B cell (primary cell): ENCODE data around the gene IL1RAPL1. TPM values are rescaled to one million over a fixed set of nuclear protein-coding genes. Genes with fewer than 3 reads are reported as not detected.

Experiments used
- ATAC-seq: fragments of 200-7000 bp; cut with Tn5 transposase; one replicate; pipeline ENCODE4 v1.10.0; 2021; ENCODE audit warnings: low read depth, mild to moderate bottlenecking, moderate number of reproducible peaks, moderate library complexity
- CTCF ChIA-PET: fragments of 350-600 bp; sonication (Branson Sonifier 250); formaldehyde crosslinking; loops from one replicate; lab custom pipeline; 2021; ENCODE audit warnings: antibody characterized with exemption, inconsistent platforms; lab: Charles Lee
- POLR2A ChIA-PET: fragments of 350-600 bp; sonication (Branson Sonifier 250); formaldehyde crosslinking; loops from one replicate; lab custom pipeline; 2021; ENCODE audit warnings: antibody characterized with exemption; lab: Charles Lee
- DNase-seq: peaks from one replicate; pipeline ENCODE4 v3.0.0; 2013
- H2AFZ ChIP-seq: 2 replicates; pipeline ENCODE4 v1.6.1; 2012; ENCODE audit warnings: mild to moderate bottlenecking, low read depth, low read length; ENCODE audit not compliant: insufficient read depth, poor library complexity, severe bottlenecking
- H3K27ac ChIP-seq, 2 donors: 1 replicate in 1 of 2; 2 replicates in 1 of 2; pipeline ENCODE4 v1.5.1; 2012 to 2013; ENCODE audit warnings: low read length in 2 of 2, mild to moderate bottlenecking in 2 of 2, moderate library complexity in 1 of 2
- H3K27me3 ChIP-seq, 4 experiments: fragments of 200-600 bp in 1 of 4; sonication (generic) in 1 of 4; replicated peaks in 1 of 4; 1 replicate in 2 of 4; 2 replicates in 2 of 4; pipeline versions ENCODE4 v1.6.1 to v1.7.0; 2013 to 2016; ENCODE audit warnings: low read length in 3 of 4, mild to moderate bottlenecking in 2 of 4, mixed read lengths in 1 of 4, moderate library complexity in 1 of 4; ENCODE audit not compliant: insufficient read depth in 4 of 4, control insufficient read depth in 3 of 4; ENCODE audit errors: control extremely low read depth in 1 of 4
- H3K36me3 ChIP-seq, 2 experiments: replicated peaks in 1 of 2; 1 replicate in 1 of 2; 2 replicates in 1 of 2; pipeline versions ENCODE4 v1.6.1 to v1.7.1; 2013; ENCODE audit warnings: low read length in 1 of 2; ENCODE audit not compliant: insufficient read depth in 2 of 2, control insufficient read depth in 1 of 2; ENCODE audit errors: control extremely low read depth in 1 of 2, extremely low read depth in 1 of 2
- H3K4me1 ChIP-seq, 2 donors: fragments of 200-600 bp in 1 of 2; sonication (generic) in 1 of 2; 1 replicate in 1 of 2; 2 replicates in 1 of 2; pipeline versions ENCODE4 v1.5.1 to v1.6.1; 2013 to 2017; ENCODE audit warnings: low read length in 2 of 2; ENCODE audit not compliant: control insufficient read depth in 2 of 2, insufficient read depth in 2 of 2
- H3K4me2 ChIP-seq: replicated peaks from 2 replicates; pipeline ENCODE3; 2012; ENCODE audit warnings: mild to moderate bottlenecking, low read depth, low read length; ENCODE audit not compliant: poor library complexity, severe bottlenecking
- H3K4me3 ChIP-seq, 5 experiments: fragments of 200-600 bp in 1 of 5; sonication (generic) in 1 of 5; 1 replicate in 3 of 5; 2 replicates in 2 of 5; pipeline versions ENCODE4 v1.5.1 to v1.7.0; 2011 to 2016; ENCODE audit warnings: low read length in 4 of 5, mild to moderate bottlenecking in 4 of 5, low read depth in 2 of 5, control low read depth in 1 of 5, moderate library complexity in 1 of 5; ENCODE audit not compliant: insufficient read depth in 1 of 5; ENCODE audit errors: control extremely low read depth in 1 of 5, extremely low read depth in 1 of 5
- H3K79me2 ChIP-seq: fragments of 200-600 bp; sonication (generic); one replicate; pipeline ENCODE4 v1.6.0; 2016; ENCODE audit warnings: low read length; ENCODE audit not compliant: control insufficient read depth, insufficient read depth
- H3K9ac ChIP-seq: fragments of 200-600 bp; sonication (generic); 2 replicates; pipeline ENCODE4 v1.6.1; 2017; ENCODE audit warnings: mild to moderate bottlenecking, low read length, moderate library complexity
- H3K9me3 ChIP-seq, 3 donors: one replicate each; pipeline versions ENCODE4 v1.6.1 to v1.7.1; 2013; ENCODE audit warnings: low read length in 2 of 3; ENCODE audit not compliant: control insufficient read depth in 2 of 3, insufficient read depth in 1 of 3; ENCODE audit errors: control extremely low read depth in 1 of 3
- H4K20me1 ChIP-seq: 2 replicates; pipeline ENCODE4 v1.6.0; 2012; ENCODE audit warnings: mild to moderate bottlenecking, low read length; ENCODE audit not compliant: insufficient read depth, control insufficient read depth, poor library complexity, severe bottlenecking
- H3K27ac Mint-ChIP-seq: one replicate; pipeline ENCODE4 v1.8.0; 2021; ENCODE audit warnings: mixed read lengths
- H3K27me3 Mint-ChIP-seq: one replicate; pipeline ENCODE4 v1.8.0; 2021; ENCODE audit warnings: mixed read lengths
- H3K4me1 Mint-ChIP-seq: one replicate; pipeline ENCODE4 v1.8.0; 2021; ENCODE audit warnings: mixed read lengths
- H3K4me3 Mint-ChIP-seq: one replicate; pipeline ENCODE4 v1.8.0; 2021; ENCODE audit warnings: mixed read lengths
- H3K9me3 Mint-ChIP-seq: one replicate; pipeline ENCODE4 v1.8.0; 2022; ENCODE audit warnings: mixed read lengths; ENCODE audit not compliant: insufficient read depth
- EZH2 ChIP-seq: IDR thresholded peaks from 2 replicates; pipeline ENCODE4 v1.6.1; 2012; ENCODE audit warnings: borderline replicate concordance, low read depth, mild to moderate bottlenecking, moderate library complexity, low read length; ENCODE audit not compliant: insufficient read depth, poor library complexity, severe bottlenecking
- WGBS: methylation state at CpG from one replicate; pipeline ENCODE4 v1.1.5; 2013; ENCODE audit warnings: missing lambda C conversion rate; ENCODE audit not compliant: insufficient coverage; 5-methylcytosine and 5-hydroxymethylcytosine counted together
- intact Hi-C: fragments of 100-400 bp; cut with micrococcal nuclease; formaldehyde crosslinking; loops from one replicate; pipeline ENCODE4 v1.10.0; 2022
- polyA plus RNA-seq: library from polyadenylated mRNA; depleted of rRNA; stranded (reverse); fragments of >200 nt; gene quantifications from 2 replicates; pipeline ENCODE4 v1.2.3, GENCODE V29; 2012
- total RNA-seq, 2 donors: library from RNA; stranded (reverse); fragments of 120-200 nt in 1 of 2; gene quantifications; 1 replicate in 1 of 2; 2 replicates in 1 of 2; pipeline versions ENCODE4 v1.2.3 to v1.2.4, GENCODE V29; 2013 to 2022
- TF ChIP-seq, protein P1 (sequence below): fragments of 200-600 bp; IDR thresholded peaks from one replicate; pipeline ENCODE4 v1.8.0; 2022; ENCODE audit warnings: antibody characterized with exemption, mild to moderate bottlenecking

IL1RAPL1 gene
- total and polyA plus RNA-seq, 2 donors (not counting 1 experiment from before 2014, with no cell fraction given): not detected

DNA sequence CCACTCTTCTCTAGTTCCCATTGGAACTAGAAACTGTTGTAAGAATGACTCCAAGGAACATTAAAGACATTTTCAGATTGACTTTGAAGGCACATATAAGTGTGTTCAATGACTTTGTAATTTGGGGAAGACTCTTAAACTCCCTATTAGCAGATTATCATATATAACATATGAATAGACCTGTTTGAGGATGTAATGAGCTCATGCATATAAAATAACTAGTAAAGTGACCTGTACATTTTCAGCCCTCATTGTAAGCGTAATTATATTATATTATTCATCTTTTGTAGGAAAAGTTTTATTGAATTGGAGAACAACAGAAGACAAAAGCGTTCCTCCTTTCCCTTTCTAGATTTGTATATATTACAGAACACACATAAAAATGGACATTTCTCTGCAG lies 455.1 kb downstream of the IL1RAPL1 start:
- Histone ChIP-seq H4K20me1 (no peaks in the 10 kb centered on the region), H3K9ac (no peak overlapping the region), H2AFZ (no peak overlapping the region), H3K4me2 (no peak overlapping the region), H3K27ac (no peak overlapping the region), H3K4me1 (no peaks in the 10 kb centered on the region), H3K27me3 (no peaks in the 10 kb centered on the region), H3K4me3 (no peak overlapping the region), H3K36me3 (no peaks in the 10 kb centered on the region), H3K9me3 (no peaks in the 10 kb centered on the region), H3K79me2 (no peaks in the 10 kb centered on the region)
- H3K4me1 Mint-ChIP-seq: no peaks in the 10 kb centered on the region
- POLR2A ChIA-PET: no interaction called here
- no peak for ATAC-seq
- no peak overlapping the region for H3K27ac Mint-ChIP-seq
- intact Hi-C loops: no loop called here
- no peaks in the 10 kb centered on the region for H3K27me3 Mint-ChIP-seq
- TF ChIP-seq, protein P1, sequence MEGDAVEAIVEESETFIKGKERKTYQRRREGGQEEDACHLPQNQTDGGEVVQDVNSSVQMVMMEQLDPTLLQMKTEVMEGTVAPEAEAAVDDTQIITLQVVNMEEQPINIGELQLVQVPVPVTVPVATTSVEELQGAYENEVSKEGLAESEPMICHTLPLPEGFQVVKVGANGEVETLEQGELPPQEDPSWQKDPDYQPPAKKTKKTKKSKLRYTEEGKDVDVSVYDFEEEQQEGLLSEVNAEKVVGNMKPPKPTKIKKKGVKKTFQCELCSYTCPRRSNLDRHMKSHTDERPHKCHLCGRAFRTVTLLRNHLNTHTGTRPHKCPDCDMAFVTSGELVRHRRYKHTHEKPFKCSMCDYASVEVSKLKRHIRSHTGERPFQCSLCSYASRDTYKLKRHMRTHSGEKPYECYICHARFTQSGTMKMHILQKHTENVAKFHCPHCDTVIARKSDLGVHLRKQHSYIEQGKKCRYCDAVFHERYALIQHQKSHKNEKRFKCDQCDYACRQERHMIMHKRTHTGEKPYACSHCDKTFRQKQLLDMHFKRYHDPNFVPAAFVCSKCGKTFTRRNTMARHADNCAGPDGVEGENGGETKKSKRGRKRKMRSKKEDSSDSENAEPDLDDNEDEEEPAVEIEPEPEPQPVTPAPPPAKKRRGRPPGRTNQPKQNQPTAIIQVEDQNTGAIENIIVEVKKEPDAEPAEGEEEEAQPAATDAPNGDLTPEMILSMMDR: no peak
- no peaks in the 10 kb centered on the region for H3K9me3 Mint-ChIP-seq
- no peak for DNase-seq
- no peak overlapping the region for H3K4me3 Mint-ChIP-seq
- no CpG with 5 or more reads among the region's 2 CpGs for WGBS
- CTCF ChIA-PET: no interaction called here

DNA sequence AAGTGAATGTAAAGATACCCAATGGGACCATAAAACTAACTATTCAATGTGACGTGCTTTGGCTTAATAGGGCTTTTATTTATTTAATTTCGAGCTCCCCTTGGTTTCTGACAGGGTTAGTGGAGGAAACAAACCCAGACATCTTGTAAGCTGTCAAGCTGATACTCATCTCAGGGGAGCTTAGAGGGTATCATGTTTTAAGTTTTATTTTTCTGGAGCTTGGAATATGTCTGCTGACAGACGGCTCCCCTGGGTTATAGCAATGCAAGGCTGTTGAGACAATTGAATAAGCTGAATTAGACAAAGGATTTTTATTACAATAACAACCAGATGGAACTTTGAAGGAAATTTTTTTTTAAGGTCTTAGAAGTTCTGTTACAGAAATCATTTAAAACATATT lies 456.5 kb downstream of the IL1RAPL1 start:
- no peaks in the 10 kb centered on the region for H3K79me2 ChIP-seq
- no peak overlapping the region for H3K9ac ChIP-seq
- intact Hi-C loops: no loop called here
- WGBS: no CpG with 5 or more reads among the region's 3 CpGs
- Mint-ChIP-seq H3K4me1 (no peaks in the 10 kb centered on the region), H3K27me3 (no peaks in the 10 kb centered on the region), H3K4me3 (no peak overlapping the region), H3K9me3 (no peaks in the 10 kb centered on the region), H3K27ac (no peak overlapping the region)
- H3K27me3 ChIP-seq: no peaks in the 10 kb centered on the region
- H3K36me3 ChIP-seq: no peaks in the 10 kb centered on the region
- POLR2A ChIA-PET: no interaction called here
- ATAC-seq (no peak), DNase-seq (no peak)
- no peaks in the 10 kb centered on the region for H3K9me3 ChIP-seq
- TF ChIP-seq, protein P1: no peak
- TF ChIP-seq EZH2: no peak
- H4K20me1 ChIP-seq: no peaks in the 10 kb centered on the region
- H3K4me2 ChIP-seq: no peak overlapping the region
- CTCF ChIA-PET: no interaction called here
- no peak overlapping the region for H3K27ac ChIP-seq
- H2AFZ ChIP-seq: no peak overlapping the region
- no peaks in the 10 kb centered on the region for H3K4me1 ChIP-seq
- no peak overlapping the region for H3K4me3 ChIP-seq
